ENCODE measurements around the gene ST6GALNAC2.
A peak's percentile ranks its signal among the peaks of the same experiment; 100 is the strongest.

ST6GALNAC2 gene

DNA sequence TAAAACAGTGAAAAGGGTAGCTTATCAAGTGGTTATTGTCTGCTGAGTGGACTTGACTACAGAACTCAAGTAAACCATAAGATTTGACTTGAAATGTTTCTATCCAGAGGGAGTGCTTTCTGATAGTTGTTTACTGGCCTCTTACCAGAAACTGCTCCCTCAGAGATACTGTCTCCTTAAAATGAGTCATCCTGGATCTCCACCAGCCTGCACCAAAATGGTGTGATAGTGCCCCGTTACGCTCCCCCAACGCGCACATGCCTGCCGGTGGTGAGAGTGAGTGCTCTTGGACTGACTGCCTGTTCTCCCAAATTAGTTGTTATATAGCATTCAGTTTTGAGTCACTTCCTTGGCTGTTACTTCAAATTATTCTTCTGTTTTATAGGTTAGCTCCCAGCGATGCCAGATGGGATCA is 22.9 kb downstream of the ST6GALNAC2 start:
- no peaks in the 10 kb centered on the region for H3K27me3 ChIP-seq (ENCODE audit: insufficient read depth, low read length)
- no peak overlapping the region for H2BK12ac ChIP-seq (ENCODE audit: low read length)
- no peak overlapping the region for H2AFZ ChIP-seq (ENCODE audit: insufficient read depth, low read length, poor library complexity)
- H3K79me2 ChIP-seq (ENCODE audit: control insufficient read depth, insufficient read depth, low read length, poor library complexity), result peaks cover 8% of the 10 kb centered on the region
- H3K9me3 ChIP-seq (ENCODE audit: insufficient read depth, low read depth, low read length), result no peaks in the 10 kb centered on the region
- H3K36me3 ChIP-seq (ENCODE audit: control insufficient read depth in 1 of 2, insufficient read depth in 2 of 2, low read length in 2 of 2), result peaks cover 20 to 40% of the 10 kb centered on the region in 2 experiments
- WGBS (ENCODE audit: extremely low coverage, insufficient coverage, insufficient read length), result no CpG with 5 or more reads among the region's 6 CpGs
- H4K12ac ChIP-seq (ENCODE audit: low read depth, low read length), result no peak overlapping the region
- no peak overlapping the region for H3K27ac ChIP-seq (ENCODE audit: low read depth, low read length)
- no peak overlapping the region for H3K18ac ChIP-seq (ENCODE audit: low read length)
- no peak overlapping the region for H2BK120ac ChIP-seq (ENCODE audit: insufficient read depth, low read length, poor library complexity)
- no peak overlapping the region for H3K4me2 ChIP-seq (ENCODE audit: low read length)
- no peak overlapping the region for H2AK5ac ChIP-seq (ENCODE audit: low read length)
- no peak overlapping the region for H3K14ac ChIP-seq (ENCODE audit: low read length)
- H2BK5ac ChIP-seq (ENCODE audit: low read depth, low read length, poor library complexity), result no peak overlapping the region
- no peak overlapping the region for H4K8ac ChIP-seq (ENCODE audit: low read depth, low read length)
- no peaks in the 10 kb centered on the region for H3K4me1 ChIP-seq (ENCODE audit: control insufficient read depth in 1 of 2, insufficient read depth in 2 of 2, low read length in 2 of 2)
- peaks cover 4% of the 10 kb centered on the region for H3K79me1 ChIP-seq (ENCODE audit: low read length)
- no peak overlapping the region for H3K9ac ChIP-seq (ENCODE audit: low read length)
- H3K4ac ChIP-seq (ENCODE audit: low read depth, low read length), result no peak overlapping the region
- H3K4me3 ChIP-seq (ENCODE audit: low read depth, low read length), result no peak overlapping the region
- no peak overlapping the region for H3K23ac ChIP-seq (ENCODE audit: low read length)
- DNase-seq, result no peak
- H4K91ac ChIP-seq (ENCODE audit: low read depth, low read length), result no peak overlapping the region

DNA sequence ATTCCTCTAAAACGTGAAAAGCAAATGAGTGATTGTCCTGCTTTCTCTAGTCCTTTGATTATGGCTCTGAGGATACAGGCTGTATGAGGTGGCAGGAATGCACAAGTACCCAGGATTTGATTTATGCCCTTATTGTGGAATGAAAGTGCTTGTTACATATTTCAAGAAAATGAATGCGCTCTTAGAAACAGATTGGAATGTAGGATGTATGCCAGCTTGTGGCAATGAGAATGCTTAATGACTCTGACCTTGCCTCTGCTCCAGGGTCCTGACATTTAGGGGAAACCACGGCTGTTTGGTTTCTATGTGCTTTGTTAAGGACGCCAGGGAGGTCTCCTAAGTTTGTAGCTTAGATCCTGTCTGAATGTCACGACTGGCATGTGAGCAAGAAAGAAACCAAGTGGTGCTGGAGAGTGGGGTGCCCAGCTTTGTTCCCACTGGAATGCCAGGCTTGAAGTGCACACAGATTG is 23.8 kb downstream of the ST6GALNAC2 start:
- H3K9ac ChIP-seq (ENCODE audit: low read length), result no peak overlapping the region
- H3K27me3 ChIP-seq (ENCODE audit: insufficient read depth, low read length), result no peaks in the 10 kb centered on the region

DNA sequence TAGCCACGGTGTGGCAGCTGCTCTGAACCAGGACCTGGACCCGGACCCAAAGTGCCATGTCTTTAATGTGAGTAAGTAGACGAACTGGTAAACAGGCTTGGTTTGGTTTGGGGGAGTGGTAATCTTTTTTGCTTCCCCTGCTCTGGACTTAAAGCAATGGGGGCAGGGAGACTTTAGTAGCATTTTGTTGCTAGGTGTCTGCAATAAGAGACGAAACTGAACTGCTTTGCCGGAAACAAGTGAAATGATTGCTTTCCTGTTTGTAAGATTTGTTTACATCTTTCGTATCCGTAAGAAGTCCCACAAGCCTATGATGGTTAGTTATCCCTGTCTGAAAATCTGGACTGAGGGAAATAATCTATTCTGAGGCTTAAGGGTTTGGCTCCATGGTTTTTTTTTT is 24.3 kb downstream of the ST6GALNAC2 start:
- peaks cover 13% of the 10 kb centered on the region for H3K79me1 ChIP-seq (ENCODE audit: low read length)
- H4K8ac ChIP-seq (ENCODE audit: low read depth, low read length), result no peak overlapping the region
- peak overlapping the region; percentile 46 for H3K4ac ChIP-seq (ENCODE audit: low read depth, low read length)
- no peak overlapping the region for H2BK12ac ChIP-seq (ENCODE audit: low read length)
- H3K9me3 ChIP-seq (ENCODE audit: insufficient read depth, low read depth, low read length), result no peaks in the 10 kb centered on the region
- no peak overlapping the region for H3K4me2 ChIP-seq (ENCODE audit: low read length)
- no peak overlapping the region for H2BK120ac ChIP-seq (ENCODE audit: insufficient read depth, low read length, poor library complexity)
- DNase-seq, result no peak
- no peak overlapping the region for H3K4me3 ChIP-seq (ENCODE audit: low read depth, low read length)
- H3K23ac ChIP-seq (ENCODE audit: low read length), result no peak overlapping the region
- no peaks in the 10 kb centered on the region for H3K4me1 ChIP-seq (ENCODE audit: control insufficient read depth in 1 of 2, insufficient read depth in 2 of 2, low read length in 2 of 2)
- H3K27ac ChIP-seq (ENCODE audit: low read depth, low read length), result no peak overlapping the region
- no peak overlapping the region for H2AFZ ChIP-seq (ENCODE audit: insufficient read depth, low read length, poor library complexity)
- H3K9ac ChIP-seq (ENCODE audit: low read length), result no peak overlapping the region
- H4K91ac ChIP-seq (ENCODE audit: low read depth, low read length), result no peak overlapping the region
- no peak overlapping the region for H3K14ac ChIP-seq (ENCODE audit: low read length)
- no peaks in the 10 kb centered on the region for H3K27me3 ChIP-seq (ENCODE audit: insufficient read depth, low read length)
- H3K79me2 ChIP-seq (ENCODE audit: control insufficient read depth, insufficient read depth, low read length, poor library complexity), result peaks cover 13% of the 10 kb centered on the region
- peaks cover 17 to 35% of the 10 kb centered on the region in 2 experiments for H3K36me3 ChIP-seq (ENCODE audit: control insufficient read depth in 1 of 2, insufficient read depth in 2 of 2, low read length in 2 of 2)
- no peak overlapping the region for H3K18ac ChIP-seq (ENCODE audit: low read length)
- no CpG with 5 or more reads among the region's 7 CpGs for WGBS (ENCODE audit: extremely low coverage, insufficient coverage, insufficient read length)
- no peak overlapping the region for H2BK5ac ChIP-seq (ENCODE audit: low read depth, low read length, poor library complexity)
- no peak overlapping the region for H4K12ac ChIP-seq (ENCODE audit: low read depth, low read length)
- H2AK5ac ChIP-seq (ENCODE audit: low read length), result no peak overlapping the region

More for the DNA sequence above, 23.8 kb downstream of the ST6GALNAC2 start:
- DNase-seq, result no peak
- H2BK5ac ChIP-seq (ENCODE audit: low read depth, low read length, poor library complexity), result no peak overlapping the region
- no peaks in the 10 kb centered on the region for H3K9me3 ChIP-seq (ENCODE audit: insufficient read depth, low read depth, low read length)
- H2BK12ac ChIP-seq (ENCODE audit: low read length), result no peak overlapping the region
- H4K12ac ChIP-seq (ENCODE audit: low read depth, low read length), result no peak overlapping the region
- H2AK5ac ChIP-seq (ENCODE audit: low read length), result no peak overlapping the region
- H3K4me2 ChIP-seq (ENCODE audit: low read length), result no peak overlapping the region
- no peak overlapping the region for H2BK120ac ChIP-seq (ENCODE audit: insufficient read depth, low read length, poor library complexity)
- H3K14ac ChIP-seq (ENCODE audit: low read length), result no peak overlapping the region
- H3K4me1 ChIP-seq (ENCODE audit: control insufficient read depth in 1 of 2, insufficient read depth in 2 of 2, low read length in 2 of 2), result no peaks in the 10 kb centered on the region
- WGBS (ENCODE audit: extremely low coverage, insufficient coverage, insufficient read length), result no CpG with 5 or more reads among the region's 5 CpGs
- H3K27ac ChIP-seq (ENCODE audit: low read depth, low read length), result no peak overlapping the region
- peaks cover 13% of the 10 kb centered on the region for H3K79me2 ChIP-seq (ENCODE audit: control insufficient read depth, insufficient read depth, low read length, poor library complexity)
- H4K8ac ChIP-seq (ENCODE audit: low read depth, low read length), result no peak overlapping the region
- H4K91ac ChIP-seq (ENCODE audit: low read depth, low read length), result no peak overlapping the region
- no peak overlapping the region for H3K4ac ChIP-seq (ENCODE audit: low read depth, low read length)
- H3K23ac ChIP-seq (ENCODE audit: low read length), result no peak overlapping the region
- no peak overlapping the region for H2AFZ ChIP-seq (ENCODE audit: insufficient read depth, low read length, poor library complexity)
- no peak overlapping the region for H3K18ac ChIP-seq (ENCODE audit: low read length)
- H3K79me1 ChIP-seq (ENCODE audit: low read length), result peaks cover 12% of the 10 kb centered on the region
- no peak overlapping the region for H3K4me3 ChIP-seq (ENCODE audit: low read depth, low read length)
- H3K36me3 ChIP-seq (ENCODE audit: control insufficient read depth in 1 of 2, insufficient read depth in 2 of 2, low read length in 2 of 2), result peaks cover 20 to 40% of the 10 kb centered on the region in 2 experiments

DNA sequence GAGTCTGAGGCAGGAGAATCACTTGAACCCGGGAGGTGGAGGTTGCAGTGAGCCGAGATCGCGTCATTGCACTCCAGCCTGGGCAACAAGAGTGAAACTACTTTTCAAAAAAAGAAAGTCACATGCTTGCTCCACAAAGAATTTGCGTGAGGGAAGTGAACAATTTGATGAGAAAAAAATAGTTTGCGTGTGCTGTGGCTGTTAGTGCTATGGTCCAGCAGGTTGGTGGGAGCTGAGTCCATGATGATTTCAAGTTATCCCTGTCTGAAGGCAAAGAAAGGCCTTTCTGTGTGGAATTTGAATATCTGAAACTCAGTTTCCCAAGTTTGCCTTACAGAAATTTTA is 24.8 kb downstream of the ST6GALNAC2 start:
- Histone ChIP-seq H3K4me2 (ENCODE audit: low read length) (no peak overlapping the region), H3K27me3 (ENCODE audit: insufficient read depth, low read length) (no peaks in the 10 kb centered on the region), H3K18ac (ENCODE audit: low read length) (no peak overlapping the region), H2BK5ac (ENCODE audit: low read depth, low read length, poor library complexity) (no peak overlapping the region), H3K4me1 (ENCODE audit: control insufficient read depth in 1 of 2, insufficient read depth in 2 of 2, low read length in 2 of 2) (no peaks in the 10 kb centered on the region), H3K14ac (ENCODE audit: low read length) (no peak overlapping the region), H3K9ac (ENCODE audit: low read length) (no peak overlapping the region), H4K12ac (ENCODE audit: low read depth, low read length) (no peak overlapping the region), H2BK120ac (ENCODE audit: insufficient read depth, low read length, poor library complexity) (no peak overlapping the region), H2BK12ac (ENCODE audit: low read length) (no peak overlapping the region), H3K4me3 (ENCODE audit: low read depth, low read length) (no peak overlapping the region), H3K79me1 (ENCODE audit: low read length) (peaks cover 13% of the 10 kb centered on the region), H3K9me3 (ENCODE audit: insufficient read depth, low read depth, low read length) (no peaks in the 10 kb centered on the region), H4K8ac (ENCODE audit: low read depth, low read length) (no peak overlapping the region), H2AFZ (ENCODE audit: insufficient read depth, low read length, poor library complexity) (no peak overlapping the region), H3K4ac (ENCODE audit: low read depth, low read length) (no peak overlapping the region), H3K23ac (ENCODE audit: low read length) (no peak overlapping the region), H3K36me3 (ENCODE audit: control insufficient read depth in 1 of 2, insufficient read depth in 2 of 2, low read length in 2 of 2) (peaks cover 15 to 31% of the 10 kb centered on the region in 2 experiments), H3K27ac (ENCODE audit: low read depth, low read length) (no peak overlapping the region), H4K91ac (ENCODE audit: low read depth, low read length) (no peak overlapping the region), H2AK5ac (ENCODE audit: low read length) (no peak overlapping the region), H3K79me2 (ENCODE audit: control insufficient read depth, insufficient read depth, low read length, poor library complexity) (peaks cover 13% of the 10 kb centered on the region)
- no peak for DNase-seq
- no CpG with 5 or more reads among the region's 6 CpGs for WGBS (ENCODE audit: extremely low coverage, insufficient coverage, insufficient read length)
